Measurements from ENCODE around the gene SLC25A39. TPM values are rescaled to one million over a fixed set of nuclear protein-coding genes. Genes with fewer than 3 reads are reported as not detected.

Gene SLC25A39
- total and polyA plus RNA-seq, 2 of the 13 experiments (the other 11 are each of a cell fraction or from before 2014, with no cell fraction given) = 144 to 151 TPM

DNA sequence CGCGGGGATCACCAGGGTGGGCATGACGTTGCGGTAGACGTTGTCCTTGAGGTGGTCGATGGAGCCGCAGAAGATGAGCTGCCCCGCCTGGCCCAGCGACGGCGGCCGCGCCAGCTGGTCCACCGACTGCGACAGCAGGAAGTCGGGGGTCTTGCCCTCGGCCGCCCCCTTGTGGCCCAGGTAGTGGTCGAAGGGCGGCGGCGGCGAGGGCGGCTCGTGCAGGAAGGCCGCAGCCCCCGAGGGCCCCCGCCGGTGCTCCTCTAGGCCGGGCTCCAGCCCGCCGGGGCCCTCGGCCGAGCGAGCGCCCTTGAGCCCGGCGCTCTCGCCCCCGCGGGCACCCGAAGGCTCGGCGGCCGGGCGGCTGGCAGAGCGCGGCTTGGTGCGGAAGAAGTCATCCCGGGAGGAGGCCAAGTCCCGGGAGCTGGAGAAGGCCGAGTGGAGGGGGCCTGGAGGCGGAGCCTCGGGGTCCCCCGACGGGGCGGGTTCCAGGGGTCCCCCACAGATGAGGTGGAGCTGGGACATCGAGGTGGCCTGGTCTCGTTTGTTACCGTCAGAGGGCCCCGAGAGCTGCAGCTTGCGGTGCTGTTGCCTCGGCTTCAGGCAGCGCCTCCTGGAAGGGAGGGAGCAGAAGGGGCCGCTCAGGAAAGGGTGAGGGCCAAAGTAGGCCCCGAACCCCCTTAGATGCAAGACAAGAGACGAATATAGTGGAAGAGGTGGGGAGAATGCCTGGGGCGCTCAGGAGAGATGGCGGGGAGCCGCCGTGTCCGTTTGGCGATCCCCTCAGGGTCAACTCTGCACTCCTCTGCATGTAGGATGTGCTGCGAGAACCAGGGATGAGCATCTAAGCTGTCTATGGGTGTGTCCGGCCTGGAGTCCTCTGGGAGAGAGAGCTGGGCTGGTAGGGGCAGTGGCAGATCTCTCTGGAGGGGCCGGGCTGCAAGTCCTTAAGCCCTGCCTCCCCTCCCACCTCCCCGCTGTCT lies 30.2 kb upstream of the SLC25A39 start (continued):
- TF ChIP-seq ZNF232 (CRISPR knock-in tag; IDR thresholded peaks at IDR 0.05; ENCODE audit: borderline replicate concordance) (no peak), ZNF563 (CRISPR knock-in tag; IDR thresholded peaks at IDR 0.05) (peak; percentile 7; the same call in 1 of the 2 replicates), AHR (CRISPR knock-in tag; IDR thresholded peaks at IDR 0.05) (no peak), ZNF670 (CRISPR knock-in tag; IDR thresholded peaks at IDR 0.05; ENCODE audit: borderline replicate concordance) (no peak), CEBPB (IDR thresholded peaks at IDR 0.05; ENCODE audit: borderline replicate concordance, low read depth, low read length) (no peak), ZNF800 (CRISPR knock-in tag; IDR thresholded peaks at IDR 0.05) (0 out of 2 replicates have a peak, but pooled peaks have one; percentile 37), ZNF263 (CRISPR knock-in tag; IDR thresholded peaks at IDR 0.05) (peak; percentile 87), ZNF777 (CRISPR knock-in tag; IDR thresholded peaks at IDR 0.05) (peak; percentile 94), THYN1 (CRISPR knock-in tag; IDR thresholded peaks at IDR 0.05; ENCODE audit: borderline replicate concordance, low read depth) (no peak), ZNF350 (CRISPR knock-in tag; IDR thresholded peaks at IDR 0.05; ENCODE audit: borderline replicate concordance, low read depth) (no peak), ARNT2 (CRISPR knock-in tag; IDR thresholded peaks at IDR 0.05; ENCODE audit: low read depth) (peak; percentile 38; the same call in 1 of the 2 replicates), ZFYVE20 (CRISPR knock-in tag; IDR thresholded peaks at IDR 0.05; ENCODE audit: borderline replicate concordance, low read depth) (no peak), ZNF547 (CRISPR knock-in tag; IDR thresholded peaks at IDR 0.05) (0 out of 2 replicates have a peak, but pooled peaks have one; percentile 25), RBFOX2 (IDR thresholded peaks at IDR 0.05; ENCODE audit: low read depth, low read length) (peak; percentile 62; the same call in 1 of the 2 replicates), SKI (IDR thresholded peaks at IDR 0.05; ENCODE audit: partially characterized antibody) (peak; percentile 50), ZNF564 (CRISPR knock-in tag; IDR thresholded peaks at IDR 0.05) (no peak), NRL (CRISPR knock-in tag; IDR thresholded peaks at IDR 0.05; ENCODE audit: borderline replicate concordance) (peak; percentile 35; the same call in 1 of the 2 replicates), YEATS4 (CRISPR knock-in tag; IDR thresholded peaks at IDR 0.05; ENCODE audit: borderline replicate concordance) (peak; percentile 76; the same call in 1 of the 2 replicates), CREBL2 (CRISPR knock-in tag; IDR thresholded peaks at IDR 0.05; ENCODE audit: borderline replicate concordance) (no peak)
- TF ChIP-seq, protein P1, sequence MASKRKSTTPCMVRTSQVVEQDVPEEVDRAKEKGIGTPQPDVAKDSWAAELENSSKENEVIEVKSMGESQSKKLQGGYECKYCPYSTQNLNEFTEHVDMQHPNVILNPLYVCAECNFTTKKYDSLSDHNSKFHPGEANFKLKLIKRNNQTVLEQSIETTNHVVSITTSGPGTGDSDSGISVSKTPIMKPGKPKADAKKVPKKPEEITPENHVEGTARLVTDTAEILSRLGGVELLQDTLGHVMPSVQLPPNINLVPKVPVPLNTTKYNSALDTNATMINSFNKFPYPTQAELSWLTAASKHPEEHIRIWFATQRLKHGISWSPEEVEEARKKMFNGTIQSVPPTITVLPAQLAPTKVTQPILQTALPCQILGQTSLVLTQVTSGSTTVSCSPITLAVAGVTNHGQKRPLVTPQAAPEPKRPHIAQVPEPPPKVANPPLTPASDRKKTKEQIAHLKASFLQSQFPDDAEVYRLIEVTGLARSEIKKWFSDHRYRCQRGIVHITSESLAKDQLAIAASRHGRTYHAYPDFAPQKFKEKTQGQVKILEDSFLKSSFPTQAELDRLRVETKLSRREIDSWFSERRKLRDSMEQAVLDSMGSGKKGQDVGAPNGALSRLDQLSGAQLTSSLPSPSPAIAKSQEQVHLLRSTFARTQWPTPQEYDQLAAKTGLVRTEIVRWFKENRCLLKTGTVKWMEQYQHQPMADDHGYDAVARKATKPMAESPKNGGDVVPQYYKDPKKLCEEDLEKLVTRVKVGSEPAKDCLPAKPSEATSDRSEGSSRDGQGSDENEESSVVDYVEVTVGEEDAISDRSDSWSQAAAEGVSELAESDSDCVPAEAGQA (IDR thresholded peaks at IDR 0.05; ENCODE audit: low read depth) = peak; percentile 68; the same call in 1 of the 2 replicates
- TF ChIP-seq, protein P1 (CRISPR knock-in tag; IDR thresholded peaks at IDR 0.05; ENCODE audit: borderline replicate concordance) = no peak
